ENCODE measurements around the gene EDNRA.
"Not testable (repeated sequence)": the region's sequence is repeated elsewhere in the genome, so short reads cannot be mapped to it uniquely, and the experiment has no call there.

Gene EDNRA

DNA sequence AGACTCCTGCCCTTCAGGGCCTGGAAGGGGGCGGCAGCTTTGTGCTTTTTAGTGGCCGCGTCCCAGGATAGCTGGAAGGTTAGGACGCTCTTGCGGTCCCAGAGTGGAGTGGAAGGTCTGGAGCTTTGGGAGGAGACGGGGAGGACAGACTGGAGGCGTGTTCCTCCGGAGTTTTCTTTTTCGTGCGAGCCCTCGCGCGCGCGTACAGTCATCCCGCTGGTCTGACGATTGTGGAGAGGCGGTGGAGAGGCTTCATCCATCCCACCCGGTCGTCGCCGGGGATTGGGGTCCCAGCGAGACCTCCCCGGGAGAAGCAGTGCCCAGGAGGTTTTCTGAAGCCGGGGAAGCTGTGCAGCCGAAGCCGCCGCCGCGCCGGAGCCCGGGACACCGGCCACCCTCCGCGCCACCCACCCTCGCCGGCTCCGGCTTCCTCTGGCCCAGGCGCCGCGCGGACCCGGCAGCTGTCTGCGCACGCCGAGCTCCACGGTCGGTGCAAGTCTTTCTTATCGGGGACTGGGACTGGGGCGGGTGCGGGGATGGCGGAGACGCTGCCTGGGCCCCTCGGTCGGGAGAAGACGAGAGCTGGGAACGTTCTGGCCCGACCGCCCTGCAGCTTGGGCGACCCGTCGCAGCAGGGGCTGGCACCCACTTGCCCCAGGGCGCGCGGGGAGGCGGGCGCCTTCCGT lies at the start of gene EDNRA:
Gene EDNRA (plus strand): TSS at position 207 of the 686 bp plus-strand sequence. CDS start 4,585 bp downstream, outside the sequence.
- FAIRE-seq (no peak), DNase-seq (ENCODE audit: low spot score) (peak; percentile 38)

DNA sequence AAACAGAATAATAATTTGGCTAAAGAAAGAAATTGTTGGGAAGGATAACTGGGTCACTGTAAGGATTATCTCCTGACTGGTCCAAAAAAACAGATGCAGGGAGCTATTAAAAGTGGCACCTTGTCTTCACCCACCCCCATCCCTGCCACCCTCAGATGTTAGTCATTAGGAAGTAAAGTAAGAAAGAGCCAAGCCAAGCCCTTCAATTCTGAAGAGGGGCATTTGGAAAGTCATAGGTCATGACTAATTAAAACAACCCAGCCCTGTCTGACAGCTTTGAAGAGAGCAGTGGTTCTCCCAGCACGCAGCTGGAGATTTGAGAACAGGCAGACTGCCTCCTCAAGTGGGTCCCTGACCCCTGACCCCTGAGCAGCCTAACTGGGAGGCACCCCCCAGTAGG lies 46.5 kb upstream of the EDNRA start:
- not testable (repeated sequence) for DNase-seq (ENCODE audit: low spot score); FAIRE-seq

- DNase-seq (ENCODE audit: low spot score), result no peak
- FAIRE-seq, result no peak
These were observed 40.5 kb upstream of the EDNRA start for GRCh38 chr4:147440442-147440841.

DNA sequence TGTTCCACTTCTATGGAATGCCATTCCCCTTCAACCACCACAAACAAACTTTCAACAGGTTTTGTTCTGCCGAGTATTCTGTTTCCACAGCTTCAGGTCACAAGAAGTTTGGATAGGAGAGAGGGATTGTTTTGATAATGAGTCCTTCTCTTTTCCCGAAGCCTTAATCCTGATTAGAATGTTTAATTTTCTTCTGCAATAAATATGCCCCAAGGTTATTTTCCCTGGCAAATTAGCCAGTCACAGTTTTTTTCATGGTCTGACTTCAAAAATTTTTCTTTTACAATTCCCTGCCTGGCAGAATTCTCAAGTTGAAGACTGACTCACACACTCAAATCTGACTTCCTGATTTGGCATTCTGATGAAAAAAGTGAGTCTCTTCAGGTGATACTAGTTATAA lies 33.1 kb upstream of the EDNRA start:
- DNase-seq (ENCODE audit: low spot score) (no peak), FAIRE-seq (no peak)

DNA sequence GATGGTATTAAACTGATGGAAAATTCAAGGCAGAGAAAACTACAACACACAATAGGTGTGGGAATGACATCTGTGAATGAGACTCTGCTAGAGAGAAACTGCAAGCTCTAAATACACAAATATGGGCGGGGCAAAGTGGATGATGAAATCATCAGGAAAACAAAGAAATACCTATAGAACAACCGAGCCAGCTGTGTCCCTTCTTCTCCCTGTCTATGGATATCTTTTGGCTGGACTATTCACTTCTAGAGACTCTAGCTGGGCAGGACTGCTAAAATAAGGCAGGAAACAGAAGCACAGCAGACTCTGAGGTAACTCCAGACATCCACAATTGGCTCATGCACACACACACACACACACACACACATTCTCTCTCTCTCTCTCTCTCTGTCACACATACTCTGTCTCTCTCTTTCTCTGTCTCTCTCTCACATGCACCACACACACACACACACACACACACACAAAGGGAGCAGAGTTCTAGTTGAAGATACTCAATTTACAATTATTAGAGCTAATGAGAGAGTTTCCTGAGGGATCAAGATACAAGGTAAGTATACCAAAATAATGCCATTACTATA lies 27.2 kb upstream of the EDNRA start:
- no peak for FAIRE-seq
- no peak for DNase-seq (ENCODE audit: low spot score)

GRCh38 chr4:147456706-147457105 lies 24.2 kb upstream of the EDNRA start:
- no peak for FAIRE-seq
- DNase-seq (ENCODE audit: low spot score), result no peak

GRCh38 chr4:147461161-147461560 lies 19.7 kb upstream of the EDNRA start:
- DNase-seq (ENCODE audit: low spot score) (no peak), FAIRE-seq (no peak)

DNA sequence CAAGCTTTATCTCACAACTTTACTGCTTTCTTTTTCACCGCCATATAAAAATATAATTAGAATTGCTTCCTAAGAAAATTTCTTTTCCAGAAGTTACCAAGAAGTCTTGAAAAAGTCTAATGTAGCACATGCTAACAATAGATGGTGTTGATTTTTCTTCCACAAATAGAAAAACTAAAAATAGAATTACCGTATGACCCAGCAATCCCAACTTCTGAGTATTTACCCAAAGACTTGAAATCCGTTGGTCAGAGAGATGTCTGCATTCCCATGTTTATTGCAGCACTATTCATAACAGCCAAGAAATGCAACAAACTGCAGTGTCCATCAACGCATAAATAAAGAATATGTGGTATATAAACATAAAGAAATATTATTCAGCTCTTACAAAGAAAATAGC lies 17.8 kb upstream of the EDNRA start:
- FAIRE-seq, result no peak
- no peak for DNase-seq (ENCODE audit: low spot score)

GRCh38 chr4:147465461-147465860 lies 15.4 kb upstream of the EDNRA start:
- DNase-seq (ENCODE audit: low spot score) (no peak), FAIRE-seq (no peak)

DNA sequence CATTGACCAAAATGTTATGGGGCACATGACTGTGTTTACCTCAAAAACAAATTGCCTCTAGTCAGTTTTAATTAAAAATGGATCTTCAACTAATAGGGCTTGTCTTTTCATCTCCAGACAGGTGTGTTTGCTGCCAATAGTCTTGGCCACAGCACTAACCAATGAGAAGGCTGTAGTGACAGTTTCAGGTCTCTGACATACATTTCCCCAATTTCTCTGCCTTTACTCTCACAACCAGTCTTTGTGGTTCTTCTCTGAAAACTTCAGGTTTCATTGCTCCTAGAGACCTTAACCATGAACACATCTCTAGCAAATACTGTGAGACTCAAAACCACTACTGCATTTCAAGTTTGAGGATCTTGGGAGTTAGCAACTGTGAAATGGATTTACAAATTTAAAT lies 3.5 kb upstream of the EDNRA start:
- DNase-seq (ENCODE audit: low spot score), result no peak

GRCh38 chr4:147479376-147479775 lies 1.5 kb upstream of the EDNRA start:
- FAIRE-seq (no peak), DNase-seq (ENCODE audit: low spot score) (no peak)

More for the DNA sequence above, 3.5 kb upstream of the EDNRA start:
- no peak for FAIRE-seq

- DNase-seq (ENCODE audit: low spot score) (peak; percentile 22), FAIRE-seq (no peak)
These were observed 1.1 kb upstream of the EDNRA start for GRCh38 chr4:147479786-147480185.

DNA sequence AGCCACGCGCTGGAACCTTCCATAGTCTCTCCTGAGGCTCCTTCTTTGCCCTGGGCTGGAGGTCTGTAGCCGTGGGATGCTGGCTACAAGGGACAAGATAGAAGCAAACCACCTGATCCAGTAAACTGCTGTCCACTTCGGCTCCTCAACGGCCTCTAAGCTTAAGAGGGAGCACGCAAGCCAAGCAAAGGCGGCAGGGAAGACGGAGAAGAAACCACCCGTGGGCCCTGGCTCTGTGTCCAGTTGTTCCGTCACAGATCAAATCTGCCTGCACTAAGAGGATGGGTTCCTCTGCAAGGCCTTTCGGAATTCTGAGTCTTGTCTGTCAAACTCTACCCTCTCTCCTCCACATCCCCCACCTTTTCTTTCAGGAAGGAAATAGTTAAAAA lies 401 bp upstream of the EDNRA start:
- no peak for DNase-seq (ENCODE audit: low spot score)
- no peak for FAIRE-seq

GRCh38 chr4:147481577-147482109 lies 746 bp downstream of the EDNRA start:
- DNase-seq (ENCODE audit: low spot score) (no peak), FAIRE-seq (no peak)

- FAIRE-seq, result no peak
- no peak for DNase-seq (ENCODE audit: low spot score)
These were observed 1.4 kb downstream of the EDNRA start for GRCh38 chr4:147482281-147482680.

GRCh38 chr4:147485167-147485566 lies 4.3 kb downstream of the EDNRA start:
- DNase-seq (ENCODE audit: low spot score) (no peak), FAIRE-seq (no peak)

- FAIRE-seq (no peak), DNase-seq (ENCODE audit: low spot score) (no peak)
These were observed 6.7 kb downstream of the EDNRA start for GRCh38 chr4:147487616-147488015.

DNA sequence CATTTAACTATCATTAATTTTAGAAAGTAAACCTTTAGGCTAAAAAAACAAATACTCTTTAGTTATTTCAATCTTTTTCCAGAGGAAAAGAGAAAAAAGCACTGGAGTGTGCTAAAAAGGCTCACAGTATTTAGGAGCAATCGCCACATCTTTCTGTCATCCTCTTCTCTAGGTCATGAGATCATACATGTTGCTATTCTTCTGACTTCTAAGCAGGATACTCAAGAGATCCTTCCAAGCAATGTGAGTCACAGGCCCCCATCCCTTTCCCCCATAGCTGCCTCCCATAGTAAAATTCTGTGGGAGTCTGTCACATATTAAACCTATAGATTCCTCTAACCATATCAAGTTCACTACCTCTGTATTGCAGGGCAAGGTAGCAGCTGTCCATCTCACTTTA lies 7.7 kb downstream of the EDNRA start:
- no peak for FAIRE-seq
- DNase-seq (ENCODE audit: low spot score), result no peak

DNA sequence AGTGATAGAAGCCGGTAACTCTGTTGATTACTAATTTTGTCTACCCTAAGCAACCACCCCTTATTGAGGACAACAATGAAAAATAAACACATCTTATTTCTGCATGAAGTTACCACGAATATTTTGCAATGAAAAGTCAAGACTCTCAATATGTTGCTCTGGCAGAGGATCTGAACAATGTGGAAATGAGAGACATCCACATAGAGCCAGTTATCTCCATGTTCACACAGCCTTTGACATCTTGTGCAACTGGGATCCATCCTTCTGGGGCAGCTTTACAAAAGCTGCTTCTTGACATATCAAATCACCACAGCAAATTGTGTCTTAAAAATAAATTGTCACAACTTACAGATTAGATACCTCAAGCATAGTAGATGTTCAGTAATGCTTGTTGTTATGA lies 10.2 kb downstream of the EDNRA start:
- FAIRE-seq (no peak), DNase-seq (ENCODE audit: low spot score) (no peak)

GRCh38 chr4:147492306-147492705 lies 11.4 kb downstream of the EDNRA start:
- no peak for DNase-seq (ENCODE audit: low spot score)
- FAIRE-seq, result no peak

GRCh38 chr4:147492761-147493160 lies 11.9 kb downstream of the EDNRA start:
- FAIRE-seq, result no peak
- no peak for DNase-seq (ENCODE audit: low spot score)

- FAIRE-seq, result no peak
- no peak for DNase-seq (ENCODE audit: low spot score)
These were observed 12.4 kb downstream of the EDNRA start for GRCh38 chr4:147493307-147493706.

DNA sequence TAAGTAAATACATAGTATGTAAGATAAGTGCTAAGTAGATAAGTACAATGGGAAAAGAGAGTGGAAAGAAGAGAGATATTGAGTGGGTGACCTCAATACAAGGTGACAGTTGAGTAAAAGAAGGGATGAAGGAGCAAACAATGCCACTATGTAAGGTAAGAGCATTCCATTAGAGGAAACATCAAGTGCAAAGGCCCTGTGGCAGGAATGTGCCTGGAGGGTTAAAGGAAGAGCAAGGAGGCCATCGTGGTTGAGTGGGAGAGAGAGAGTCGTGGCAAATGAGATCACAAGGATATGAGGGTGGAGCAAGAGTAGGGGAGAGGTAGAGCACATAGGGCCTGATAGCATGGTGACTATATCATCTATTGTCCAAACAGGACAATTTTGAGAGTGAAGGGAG lies 13.4 kb downstream of the EDNRA start:
- no peak for FAIRE-seq

More for the DNA sequence above, 13.4 kb downstream of the EDNRA start:
- no peak for DNase-seq (ENCODE audit: low spot score)

All from urothelium cell line (cell line).